ENCODE data around the gene VPS54.

GRCh38 chr2:63858291-63858690, 160.9 kb downstream of the VPS54 start:
- no peak for TF ChIP-seq POLR2AphosphoS5 (IDR thresholded peaks at IDR 0.05; ENCODE audit: low read depth, low read length)
- no peak for TF ChIP-seq CTCF (IDR thresholded peaks at IDR 0.05)
- TF ChIP-seq, protein P1, sequence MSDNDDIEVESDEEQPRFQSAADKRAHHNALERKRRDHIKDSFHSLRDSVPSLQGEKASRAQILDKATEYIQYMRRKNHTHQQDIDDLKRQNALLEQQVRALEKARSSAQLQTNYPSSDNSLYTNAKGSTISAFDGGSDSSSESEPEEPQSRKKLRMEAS (IDR thresholded peaks at IDR 0.05; ENCODE audit: low read depth): no peak
- TF ChIP-seq EZH2phosphoT487 (IDR thresholded peaks at IDR 0.05; ENCODE audit: borderline replicate concordance, low read depth): no peak
- TF ChIP-seq ZBTB33 (IDR thresholded peaks at IDR 0.05; ENCODE audit: borderline replicate concordance, low read depth): no peak
- TF ChIP-seq FOXM1 (IDR thresholded peaks at IDR 0.05; ENCODE audit: low read depth): no peak
- no peak for TF ChIP-seq NRF1 (IDR thresholded peaks at IDR 0.05; ENCODE audit: low read depth, low read length)
- TF ChIP-seq PBX3 (IDR thresholded peaks at IDR 0.05): no peak
- no peak for TF ChIP-seq GATA2 (CRISPR knock-in tag; IDR thresholded peaks at IDR 0.05)
- no peak for TF ChIP-seq TEAD4 (IDR thresholded peaks at IDR 0.05; ENCODE audit: borderline replicate concordance, insufficient read depth)
- no peak for TF ChIP-seq TAF1 (IDR thresholded peaks at IDR 0.05; ENCODE audit: borderline replicate concordance, low read depth, low read length)
- TF ChIP-seq ELF1 (IDR thresholded peaks at IDR 0.05): no peak
